ENCODE data around the gene NAGS. TPM values are rescaled to one million over a fixed set of nuclear protein-coding genes. Genes with fewer than 3 reads are reported as not detected.
A peak's percentile ranks its signal among the peaks of the same experiment; 100 is the strongest.

Gene NAGS
- polyA plus RNA-seq, 1 donor (not counting 4 experiments of a cell fraction or from before 2014, with no cell fraction given): 1.8 TPM

DNA sequence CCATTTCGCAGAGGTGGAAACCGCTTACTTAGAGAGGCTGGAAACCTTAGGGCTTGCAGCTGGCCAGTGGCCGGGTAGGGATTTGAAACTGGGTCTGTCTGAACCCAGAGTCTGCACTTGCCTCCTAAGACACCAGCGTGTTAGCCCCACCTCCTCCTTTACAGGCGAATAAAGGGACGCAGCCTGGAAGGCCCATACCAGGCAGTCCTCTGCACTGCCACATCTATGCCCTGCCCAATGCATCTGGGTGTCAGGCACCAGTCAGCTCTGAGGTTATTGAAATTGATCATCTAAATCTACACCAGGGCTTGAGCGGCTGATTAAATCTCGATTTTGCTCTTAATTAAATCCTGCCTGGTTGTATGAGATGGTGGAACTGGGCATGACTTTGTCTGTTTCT lies 19.9 kb upstream of the NAGS start:
- Histone ChIP-seq H3K4me2 (ENCODE audit: control insufficient read depth, extremely low read depth, insufficient read depth, low read depth, low read length) (peak overlapping the region; percentile 60), H3K27me3 (ENCODE audit: control insufficient read depth, extremely low read depth, insufficient read depth, low read length) (peaks cover 39% of the 10 kb centered on the region), H3K9me1 (ENCODE audit: control insufficient read depth, extremely low read depth, insufficient read depth, low read length) (no peaks in the 10 kb centered on the region), H3K4me1 (ENCODE audit: control insufficient read depth, extremely low read depth, insufficient read depth, low read length) (no peaks in the 10 kb centered on the region), H3K36me3 (ENCODE audit: control insufficient read depth in 2 of 2, extremely low read depth in 1 of 2, insufficient read depth in 2 of 2, low read length in 2 of 2) (no peaks in the 10 kb centered on the region), H4K20me1 (ENCODE audit: control insufficient read depth, extremely low read depth, insufficient read depth, low read length) (no peaks in the 10 kb centered on the region), H2AFZ (ENCODE audit: control insufficient read depth, low read length) (no peak overlapping the region), H3K9ac (ENCODE audit: control insufficient read depth, extremely low read depth, insufficient read depth, low read length) (no peak overlapping the region), H3K4me3 (ENCODE audit: control insufficient read depth in 2 of 3, extremely low read depth in 1 of 3, insufficient read depth in 2 of 3, low read depth in 1 of 3, low read length in 3 of 3) (no peak overlapping the region), H3K79me2 (ENCODE audit: control insufficient read depth, insufficient read depth, low read length) (no peaks in the 10 kb centered on the region), H3K27ac (ENCODE audit: control insufficient read depth, insufficient read depth, low read length) (no peak overlapping the region), H3K9me3 (ENCODE audit: control insufficient read depth, low read depth, low read length) (no peaks in the 10 kb centered on the region)
- dilution Hi-C loops (cut with MboI; ENCODE audit: extremely low pct_ligation_motif_present, low sequenced_read_pairs): no loop called here
- DNase-seq (ENCODE audit: low read depth, low spot score) (no peak), FAIRE-seq (no peak)
- TF ChIP-seq, protein P1, sequence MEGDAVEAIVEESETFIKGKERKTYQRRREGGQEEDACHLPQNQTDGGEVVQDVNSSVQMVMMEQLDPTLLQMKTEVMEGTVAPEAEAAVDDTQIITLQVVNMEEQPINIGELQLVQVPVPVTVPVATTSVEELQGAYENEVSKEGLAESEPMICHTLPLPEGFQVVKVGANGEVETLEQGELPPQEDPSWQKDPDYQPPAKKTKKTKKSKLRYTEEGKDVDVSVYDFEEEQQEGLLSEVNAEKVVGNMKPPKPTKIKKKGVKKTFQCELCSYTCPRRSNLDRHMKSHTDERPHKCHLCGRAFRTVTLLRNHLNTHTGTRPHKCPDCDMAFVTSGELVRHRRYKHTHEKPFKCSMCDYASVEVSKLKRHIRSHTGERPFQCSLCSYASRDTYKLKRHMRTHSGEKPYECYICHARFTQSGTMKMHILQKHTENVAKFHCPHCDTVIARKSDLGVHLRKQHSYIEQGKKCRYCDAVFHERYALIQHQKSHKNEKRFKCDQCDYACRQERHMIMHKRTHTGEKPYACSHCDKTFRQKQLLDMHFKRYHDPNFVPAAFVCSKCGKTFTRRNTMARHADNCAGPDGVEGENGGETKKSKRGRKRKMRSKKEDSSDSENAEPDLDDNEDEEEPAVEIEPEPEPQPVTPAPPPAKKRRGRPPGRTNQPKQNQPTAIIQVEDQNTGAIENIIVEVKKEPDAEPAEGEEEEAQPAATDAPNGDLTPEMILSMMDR (optimal IDR thresholded peaks at IDR 0.05 in 1 of 3, IDR thresholded peaks at IDR 0.05 in 1 of 3, conservative IDR thresholded peaks at IDR 0.05 in 1 of 3; ENCODE audit: extremely low read depth in 1 of 3, insufficient read depth in 2 of 3, low read length in 3 of 3): no peak
- TF ChIP-seq EZH2 (IDR thresholded peaks at IDR 0.05; ENCODE audit: low read length): no peak

DNA sequence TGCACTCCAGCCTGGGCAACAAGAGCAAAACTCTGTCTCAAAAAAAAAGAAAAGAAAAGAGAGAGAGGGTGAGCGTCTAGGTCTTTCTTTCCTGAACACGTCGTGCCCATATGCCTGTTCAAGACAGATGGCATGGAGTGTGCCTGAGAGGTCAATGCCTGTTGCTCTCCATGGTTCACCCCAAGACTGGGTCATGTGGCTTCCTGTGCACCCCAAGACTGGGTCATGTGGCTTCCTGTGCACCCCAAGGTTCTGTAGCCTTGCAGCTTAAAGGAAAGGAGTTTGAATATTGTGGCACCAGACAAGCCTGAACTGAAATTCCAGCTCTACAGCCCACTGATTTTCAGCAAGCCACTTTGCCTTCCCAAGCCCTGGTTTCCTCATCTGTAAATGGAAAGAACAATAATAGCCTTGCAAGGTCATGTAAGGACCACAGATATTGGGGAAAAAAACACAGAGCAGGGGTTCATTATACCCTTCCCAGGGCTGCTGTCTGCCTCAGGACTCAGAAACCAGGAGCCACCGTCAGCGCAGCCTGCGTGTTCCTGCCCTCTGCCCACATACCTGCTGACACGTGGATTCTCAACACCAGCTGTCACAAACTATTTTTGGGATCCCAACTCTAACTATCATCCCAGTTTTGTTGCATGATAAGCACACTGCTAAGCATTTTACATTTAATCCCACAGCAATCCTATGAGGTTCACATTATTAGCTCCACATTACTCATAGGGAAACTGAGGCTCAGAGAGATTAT lies 18.0 kb upstream of the NAGS start:
- no peaks in the 10 kb centered on the region for H3K79me2 ChIP-seq (ENCODE audit: control insufficient read depth, insufficient read depth, low read length)
- peaks cover 39% of the 10 kb centered on the region for H3K27me3 ChIP-seq (ENCODE audit: control insufficient read depth, extremely low read depth, insufficient read depth, low read length)
- H3K27ac ChIP-seq (ENCODE audit: control insufficient read depth, insufficient read depth, low read length): no peak overlapping the region
- H3K4me2 ChIP-seq (ENCODE audit: control insufficient read depth, extremely low read depth, insufficient read depth, low read depth, low read length): no peak overlapping the region
- H3K4me3 ChIP-seq (ENCODE audit: control insufficient read depth in 2 of 3, extremely low read depth in 1 of 3, insufficient read depth in 2 of 3, low read depth in 1 of 3, low read length in 3 of 3): no peak overlapping the region
- H3K9me1 ChIP-seq (ENCODE audit: control insufficient read depth, extremely low read depth, insufficient read depth, low read length): no peaks in the 10 kb centered on the region
- no peak overlapping the region for H3K9ac ChIP-seq (ENCODE audit: control insufficient read depth, extremely low read depth, insufficient read depth, low read length)
- H3K4me1 ChIP-seq (ENCODE audit: control insufficient read depth, extremely low read depth, insufficient read depth, low read length): no peaks in the 10 kb centered on the region
- DNase-seq (ENCODE audit: low read depth, low spot score) (no peak), FAIRE-seq (no peak)
- dilution Hi-C loops (cut with MboI; ENCODE audit: extremely low pct_ligation_motif_present, low sequenced_read_pairs): no loop called here
- no peak overlapping the region for H2AFZ ChIP-seq (ENCODE audit: control insufficient read depth, low read length)
- H4K20me1 ChIP-seq (ENCODE audit: control insufficient read depth, extremely low read depth, insufficient read depth, low read length): no peaks in the 10 kb centered on the region
- TF ChIP-seq EZH2 (IDR thresholded peaks at IDR 0.05; ENCODE audit: low read length): no peak
- TF ChIP-seq, protein P1 (optimal IDR thresholded peaks at IDR 0.05 in 1 of 3, IDR thresholded peaks at IDR 0.05 in 1 of 3, conservative IDR thresholded peaks at IDR 0.05 in 1 of 3; ENCODE audit: extremely low read depth in 1 of 3, insufficient read depth in 2 of 3, low read length in 3 of 3): no peak
- no peaks in the 10 kb centered on the region for H3K36me3 ChIP-seq (ENCODE audit: control insufficient read depth in 2 of 2, extremely low read depth in 1 of 2, insufficient read depth in 2 of 2, low read length in 2 of 2)
- no peaks in the 10 kb centered on the region for H3K9me3 ChIP-seq (ENCODE audit: control insufficient read depth, low read depth, low read length)
